Liver (tissue), 9 donors: Measurements from ENCODE around the gene ORMDL3. TPM values are rescaled to one million over a fixed set of nuclear protein-coding genes. Genes with fewer than 3 reads are reported as not detected.

ENCODE experiments used
- DNase-seq: peaks from one replicate; pipeline ENCODE4 v3.0.0-alpha.2; 2017; ENCODE audit warnings: low spot score
- H3K27ac ChIP-seq, 2 donors: one replicate each; pipeline ENCODE4 v1.7.0; 2013; ENCODE audit warnings: inconsistent platforms in 2 of 2, low read length in 2 of 2, control low read depth in 1 of 2, low read depth in 1 of 2, mild to moderate bottlenecking in 1 of 2
- H3K27me3 ChIP-seq, 4 donors: one replicate each; pipeline versions ENCODE4 v1.6.1 to v1.7.0; 2013; ENCODE audit warnings: low read length in 3 of 4, inconsistent platforms in 1 of 4, mild to moderate bottlenecking in 1 of 4, moderate library complexity in 1 of 4; ENCODE audit not compliant: control insufficient read depth in 4 of 4, insufficient read depth in 4 of 4
- H3K36me3 ChIP-seq, 4 donors: one replicate each; pipeline versions ENCODE4 v1.6.1 to v1.7.0; 2013; ENCODE audit warnings: low read length in 3 of 4, mild to moderate bottlenecking in 3 of 4, low read depth in 1 of 4, moderate library complexity in 1 of 4; ENCODE audit not compliant: control insufficient read depth in 4 of 4, insufficient read depth in 3 of 4
- H3K4me1 ChIP-seq, 4 donors: one replicate each; pipeline versions ENCODE4 v1.6.1 to v1.7.0; 2013; ENCODE audit warnings: low read length in 3 of 4, mild to moderate bottlenecking in 3 of 4, moderate library complexity in 1 of 4; ENCODE audit not compliant: control insufficient read depth in 4 of 4, insufficient read depth in 4 of 4
- H3K4me3 ChIP-seq, 3 donors: one replicate each; pipeline versions ENCODE4 v1.6.1 to v1.7.0; 2013; ENCODE audit warnings: low read length in 3 of 3, control low read depth in 1 of 3, low read depth in 1 of 3, mild to moderate bottlenecking in 1 of 3
- H3K9ac ChIP-seq, 2 donors: one replicate each; pipeline ENCODE4 v1.7.0; 2013; ENCODE audit warnings: low read length in 2 of 2, mild to moderate bottlenecking in 2 of 2, moderate library complexity in 2 of 2, control low read depth in 1 of 2, low read depth in 1 of 2
- H3K9me3 ChIP-seq, 4 donors: one replicate each; pipeline versions ENCODE4 v1.6.1 to v1.7.0; 2013; ENCODE audit warnings: low read length in 3 of 4; ENCODE audit not compliant: control insufficient read depth in 4 of 4
- CTCF ChIP-seq: fragments of 150-350 bp; IDR thresholded peaks from 2 replicates; pipeline ENCODE4 v1.5.1; 2017; ENCODE audit warnings: improper control_type of control experiment, low read depth, low read length; ENCODE audit not compliant: missing input control
- FOXA1 ChIP-seq: IDR thresholded peaks from 2 replicates; pipeline ENCODE4 v1.6.1; 2016; ENCODE audit warnings: antibody characterized with exemption
- HNF4A ChIP-seq, 2 donors: conservative IDR thresholded peaks; 2 replicates each; pipeline ENCODE4 v1.6.1; 2016; ENCODE audit warnings: antibody characterized with exemption in 2 of 2, mild to moderate bottlenecking in 2 of 2
- HNF4G ChIP-seq: IDR thresholded peaks from 2 replicates; pipeline ENCODE4 v1.6.1; 2016; ENCODE audit warnings: antibody characterized with exemption
- JUND ChIP-seq, 2 donors: IDR thresholded peaks; 2 replicates each; pipeline ENCODE4 v1.6.1; 2016; ENCODE audit warnings: antibody characterized with exemption in 2 of 2
- MAX ChIP-seq: IDR thresholded peaks from 2 replicates; pipeline ENCODE4 v1.6.1; 2016; ENCODE audit warnings: antibody characterized with exemption
- NR2F2 ChIP-seq: IDR thresholded peaks from 2 replicates; pipeline ENCODE4 v1.6.1; 2016; ENCODE audit warnings: antibody characterized with exemption
- RAD21 ChIP-seq, 2 donors: IDR thresholded peaks; 2 replicates each; pipeline ENCODE4 v1.6.1; 2016; ENCODE audit warnings: antibody characterized with exemption in 2 of 2, mild to moderate bottlenecking in 2 of 2
- REST ChIP-seq: IDR thresholded peaks from 2 replicates; pipeline ENCODE4 v1.6.1; 2016; ENCODE audit warnings: antibody characterized with exemption, mild to moderate bottlenecking
- SP1 ChIP-seq: IDR thresholded peaks from 2 replicates; pipeline ENCODE4 v1.6.1; 2018; ENCODE audit warnings: antibody characterized with exemption, mild to moderate bottlenecking
- TAF1 ChIP-seq: conservative IDR thresholded peaks from 2 replicates; pipeline ENCODE4 v1.6.1; 2016; ENCODE audit warnings: antibody characterized with exemption, mild to moderate bottlenecking
- WGBS: extraction: QIAGEN DNeasy Blood & Tissue Kit; methylation state at CpG from one replicate; pipeline ENCODE4 v1.1.7; 2013; 5-methylcytosine and 5-hydroxymethylcytosine counted together
- polyA plus RNA-seq, 2 donors: library from polyadenylated mRNA; stranded (reverse) in 1 of 2; unstranded in 1 of 2; fragments of 200-250 nt in 1 of 2; fragments of >200 nt in 1 of 2; fragmentation: Nextera tagmentation in 1 of 2; extraction: Ambion mirVana in 1 of 2; gene quantifications; one replicate each; pipeline versions ENCODE4 v1.2.1 to v1.2.3, GENCODE V29; 2013 to 2015
- total RNA-seq, 2 donors: library from RNA; depleted of rRNA; stranded (reverse); fragments of >200 nt; gene quantifications; one replicate each; pipeline ENCODE4 v1.2.3, GENCODE V29; 2014
- donor health status: healthy.
- donor health status: healthy.
- donor health status: healthy.
- donor health status: healthy.
- donor health status: healthy.

The ORMDL3 gene
- total and polyA plus RNA-seq, 4 donors: 71.0 to 141 (median 125) TPM

GRCh38 chr17:39939588-39940419, 12.4 kb upstream of the ORMDL3 start:
- TF ChIP-seq CTCF: peak; percentile 17
- TF ChIP-seq JUND (IDR thresholded peaks at IDR 0.05): no peak
- TF ChIP-seq FOXA1: no peak
- no peak for TF ChIP-seq REST
- TF ChIP-seq TAF1: no peak
- TF ChIP-seq HNF4A (conservative IDR thresholded peaks at IDR 0.05): no peak
- TF ChIP-seq SP1: no peak
- TF ChIP-seq HNF4G: no peak
- TF ChIP-seq MAX: no peak
- peak in 1 of 2 donors; percentile 36 for TF ChIP-seq RAD21 (IDR thresholded peaks at IDR 0.05)
- no peak for TF ChIP-seq NR2F2
- Histone ChIP-seq H3K9ac (no peak overlapping the region), H3K9me3 (no peaks in the 10 kb centered on the region), H3K36me3 (no peaks in the 10 kb centered on the region), H3K27me3 (no peaks in the 10 kb centered on the region), H3K27ac (no peak overlapping the region), H3K4me3 (no peak overlapping the region), H3K4me1 (peaks cover 5 to 14% (median 9%) of the 10 kb centered on the region in 4 donors)
- DNase-seq: no peak
- 77% methylated on average over 6 of the region's 6 CpGs for WGBS

- no peak for DNase-seq
- no peaks in the 10 kb centered on the region for H3K9me3 ChIP-seq
- H3K27me3 ChIP-seq: no peaks in the 10 kb centered on the region
- H3K4me1 ChIP-seq: peaks cover 7 to 18% (median 11%) of the 10 kb centered on the region in 4 donors
- H3K27ac ChIP-seq: no peak overlapping the region
- no peak overlapping the region for H3K9ac ChIP-seq
- no peak for TF ChIP-seq REST
- WGBS: 97% methylated on average over 3 of the region's 3 CpGs
- no peaks in the 10 kb centered on the region for H3K36me3 ChIP-seq
- no peak overlapping the region for H3K4me3 ChIP-seq
Observed at GRCh38 chr17:39939106-39939505, 11.7 kb upstream of the ORMDL3 start.
